K562 (cell line): ENCODE data around the gene PACS1. TPM values are rescaled to one million over a fixed set of nuclear protein-coding genes. Genes with fewer than 3 reads are reported as not detected.

Experiments used
- ATAC-seq: fragments of 200-7000 bp; cut with Tn5 transposase; 3 replicates; pipeline ENCODE4 v1.9.1; 2020; ENCODE audit warnings: moderate library complexity
- BruUV-seq: library from RNA; stranded (reverse); fragments of 400-500 nt; replicated peaks from 2 replicates; lab custom pipeline; 2021; lab: Mats Ljungman, UMichigan
- CTCF ChIA-PET: fragments of 300-600 bp; formaldehyde crosslinking; extraction: SDS; loops from one replicate; lab custom pipeline; 2021; ENCODE audit warnings: low intra/inter-chr PET ratio; lab: Yijun Ruan, JAX
- POLR2A ChIA-PET: fragments of 300-600, 350-650 bp; sonication (Branson Sonifier 250); formaldehyde crosslinking; extraction: SDS; loops from one replicate; lab custom pipeline; 2021; ENCODE audit warnings: antibody characterized with exemption, inconsistent platforms; lab: Yijun Ruan, JAX
- DNase-seq, 4 experiments: peaks; one replicate each; pipeline versions ENCODE4 v3.0.0 to v3.0.0-alpha.2; 2011 to 2018; ENCODE audit warnings: low spot score in 3 of 4, mixed read lengths in 3 of 4; ENCODE audit errors: extremely low read depth in 1 of 4
- FAIRE-seq: peaks from 2 replicates; lab custom pipeline; 2011; peaks lifted over from hg19 to GRCh38; lab: Jason Lieb, UNC
- H2AFZ ChIP-seq: 2 replicates; pipeline ENCODE4 v1.6.0; 2011; ENCODE audit warnings: low read depth, low read length, control low read depth, inconsistent platforms
- H3K27ac ChIP-seq: fragments of 200-600 bp; 3 replicates; pipeline ENCODE4 v1.8.0; 2011; ENCODE audit warnings: low read depth, mild to moderate bottlenecking, control low read depth, inconsistent platforms, low read length, moderate library complexity, mixed read lengths; ENCODE audit errors: extremely low read depth
- H3K27me3 ChIP-seq, 2 experiments: fragments of 300-600 bp in 1 of 2; 2 replicates in 1 of 2; 3 replicates in 1 of 2; pipeline versions ENCODE4 v1.6.0 to v1.8.0; 2011; ENCODE audit warnings: inconsistent platforms in 2 of 2, low read length in 2 of 2, mild to moderate bottlenecking in 1 of 2, mixed read lengths in 1 of 2, moderate library complexity in 1 of 2; ENCODE audit not compliant: control insufficient read depth in 2 of 2, insufficient read depth in 2 of 2
- H3K36me3 ChIP-seq: fragments of 300-600 bp; 3 replicates; pipeline ENCODE4 v1.8.0; 2011; ENCODE audit warnings: mild to moderate bottlenecking, low read length, inconsistent platforms; ENCODE audit not compliant: control insufficient read depth, insufficient read depth
- H3K4me1 ChIP-seq, 2 experiments: fragments of 200-600 bp in 1 of 2; replicated peaks in 1 of 2; 2 replicates in 1 of 2; 3 replicates in 1 of 2; pipeline versions ENCODE4 v1.5.1 to v1.8.0; 2011; ENCODE audit warnings: inconsistent platforms in 2 of 2, low read length in 2 of 2, mild to moderate bottlenecking in 1 of 2, mixed read lengths in 1 of 2, moderate library complexity in 1 of 2; ENCODE audit not compliant: control insufficient read depth in 2 of 2, insufficient read depth in 2 of 2
- H3K4me2 ChIP-seq: 2 replicates; pipeline ENCODE4 v1.6.1; 2011; ENCODE audit warnings: low read length, control low read depth, inconsistent platforms, mixed read lengths; ENCODE audit not compliant: insufficient read depth
- H3K4me3 ChIP-seq: fragments of 200-600 bp; sonication (generic), shearing (Covaris generic); 2 replicates; pipeline ENCODE4 v1.5.1; 2016; ENCODE audit warnings: control low read depth, inconsistent platforms
- H3K79me2 ChIP-seq: fragments of 200-600 bp; 3 replicates; pipeline ENCODE4 v1.8.0; 2011; ENCODE audit warnings: low read length, inconsistent platforms; ENCODE audit not compliant: control insufficient read depth, insufficient read depth
- H3K9ac ChIP-seq, 2 experiments: 2 replicates each; pipeline versions ENCODE4 v1.6.0 to v1.6.1; 2011; ENCODE audit warnings: low read depth in 2 of 2, low read length in 2 of 2, control low read depth in 1 of 2, inconsistent platforms in 1 of 2, mild to moderate bottlenecking in 1 of 2, mixed read lengths in 1 of 2; ENCODE audit not compliant: insufficient read depth in 1 of 2
- H3K9me1 ChIP-seq: one replicate; pipeline ENCODE4 v1.6.0; 2011; ENCODE audit warnings: inconsistent platforms, mild to moderate bottlenecking, low read length, moderate library complexity; ENCODE audit not compliant: control insufficient read depth, insufficient read depth
- H3K9me3 ChIP-seq: replicated peaks from 2 replicates; pipeline ENCODE4 v1.5.1; 2011; ENCODE audit warnings: low read depth, low read length, inconsistent platforms; ENCODE audit not compliant: control insufficient read depth, insufficient read depth
- H4K20me1 ChIP-seq: replicated peaks from 2 replicates; pipeline ENCODE4 v1.6.1; 2011; ENCODE audit warnings: low read length, inconsistent platforms, mixed read lengths; ENCODE audit not compliant: control insufficient read depth, insufficient read depth
- BCOR ChIP-seq: fragments of 450-650 bp; IDR thresholded peaks from 2 replicates; pipeline ENCODE4 v1.6.1; 2016
- E2F5 ChIP-seq: sonication (generic); formaldehyde crosslinking; IDR thresholded peaks from 2 replicates; pipeline ENCODE4 v1.8.0; 2022; ENCODE audit warnings: mild to moderate bottlenecking, missing genetic modification reagents
- HEY1 ChIP-seq: fragments of 250-450 bp; sonication (Bioruptor Pico); IDR thresholded peaks from 2 replicates; pipeline ENCODE4 v1.5.0; 2020; ENCODE audit warnings: mild to moderate bottlenecking, moderate library complexity, borderline replicate concordance
- POLR2G ChIP-seq: fragments of 200-400 bp; formaldehyde crosslinking; IDR thresholded peaks from 2 replicates; pipeline ENCODE4 v1.6.1; 2017; ENCODE audit warnings: low read depth, mild to moderate bottlenecking, antibody characterized with exemption, low read length, moderate library complexity
- STAT5A ChIP-seq: IDR thresholded peaks from 2 replicates; pipeline ENCODE4 v1.6.1; 2012; ENCODE audit warnings: low read length, inconsistent platforms, borderline replicate concordance
- ZNF140 ChIP-seq: fragments of 250-450 bp; sonication (Bioruptor Pico); IDR thresholded peaks from 2 replicates; pipeline ENCODE4 v1.8.0; 2021; ENCODE audit warnings: moderate library complexity, mild to moderate bottlenecking, inconsistent platforms
- WGBS: fragments of 100-300 bp; shearing (Covaris generic); methylation state at CpG from one replicate; pipeline ENCODE4 v1.1.6; 2016; ENCODE audit warnings: low coverage, mixed read lengths; ENCODE audit not compliant: insufficient coverage; ENCODE audit errors: missing lambda C conversion rate; 5-methylcytosine and 5-hydroxymethylcytosine counted together
- in situ Hi-C: fragments of 300-500 bp; cut with MboI; formaldehyde crosslinking; loops from 4 replicates; pipeline ENCODE4 v1.15.0; 2018; ENCODE audit warnings: inconsistent platforms, mixed read lengths
- intact Hi-C: fragments of 100-400 bp; cut with micrococcal nuclease; formaldehyde crosslinking; loops from 2 replicates; pipeline ENCODE4 v1.14.2; 2022
- polyA plus RNA-seq, 8 experiments: library from polyadenylated mRNA; depleted of rRNA in 4 of 8; stranded (reverse) in 5 of 8; unstranded in 3 of 8; fragments of >200 nt; fragmentation: Nextera tagmentation in 2 of 8; fragmentation: Illumina TruSeq in 1 of 8; extraction: Ambion mirVana in 2 of 8; extraction: Trizol in 1 of 8; gene quantifications; 2 replicates each; pipeline versions ENCODE4 v1.2.1 to v1.2.3, GENCODE V29; 2011 to 2014; ENCODE audit warnings: inconsistent platforms in 1 of 8, missing spikeins in 1 of 8
- total RNA-seq, 7 experiments: library from RNA; depleted of rRNA in 6 of 7; stranded (reverse); fragments of >200 nt in 6 of 7; fragmentation: Illumina TruSeq in 2 of 7; extraction: Trizol in 2 of 7; gene quantifications; 2 replicates each; pipeline versions ENCODE4 v1.2.1 to v1.2.3, GENCODE V29; 2011 to 2021; ENCODE audit warnings: low replicate concordance in 1 of 7

Gene PACS1
- total and polyA plus RNA-seq, 9 of the 15 experiments (the other 6 are each of a cell fraction or from before 2014, with no cell fraction given): 0.34 to 28.1 (median 8.5) TPM

- Histone ChIP-seq H3K36me3 (peaks cover 37% of the 10 kb centered on the region; the same call in 2 of the 3 replicates), H4K20me1 (peaks cover 22% of the 10 kb centered on the region), H3K27me3 (no peaks in the 10 kb centered on the region), H3K4me2 (no peak overlapping the region), H3K4me1 (peaks cover 15 to 58% of the 10 kb centered on the region in 2 experiments; a peak in 3 of 5 replicates), H3K4me3 (no peak overlapping the region), H2AFZ (no peak overlapping the region), H3K79me2 (peaks cover 24% of the 10 kb centered on the region), H3K27ac (no peak overlapping the region), H3K9me3 (no peaks in the 10 kb centered on the region), H3K9ac (peak overlapping the region in 1 of 2 experiments; percentile 69; a peak in 1 of 4 replicates), H3K9me1 (peaks cover 4% of the 10 kb centered on the region)
- no TSS peak for BruUV-seq
- TF ChIP-seq POLR2G (peak; percentile 5; the same call in 1 of the 2 replicates), HEY1 (CRISPR knock-in tag) (no peak), BCOR (no peak), STAT5A (no peak), E2F5 (CRISPR knock-in tag) (no peak), ZNF140 (no peak)
- WGBS: 94% methylated on average over 14 of the region's 16 CpGs
- ChIA-PET CTCF (no interaction called here), POLR2A (interaction anchor here (0.6 kb wide), 1 partner anchor 63 kb away, joined by 3 read pairs; no protein-coding TSS in a partner anchor)
- FAIRE-seq: no peak
- intact Hi-C loops: no loop called here
- DNase-seq: no peak
- in situ Hi-C loops: no loop called here
- no peak for ATAC-seq
Observed at GRCh38 chr11:66284526-66285078, 214.5 kb downstream of the PACS1 start.
